ENCODE data around the gene NR2F1. TPM values are rescaled to one million over a fixed set of nuclear protein-coding genes. Genes with fewer than 3 reads are reported as not detected.

Gene NR2F1
- total RNA-seq, 2 experiments from 2014 or later = not detected

DNA sequence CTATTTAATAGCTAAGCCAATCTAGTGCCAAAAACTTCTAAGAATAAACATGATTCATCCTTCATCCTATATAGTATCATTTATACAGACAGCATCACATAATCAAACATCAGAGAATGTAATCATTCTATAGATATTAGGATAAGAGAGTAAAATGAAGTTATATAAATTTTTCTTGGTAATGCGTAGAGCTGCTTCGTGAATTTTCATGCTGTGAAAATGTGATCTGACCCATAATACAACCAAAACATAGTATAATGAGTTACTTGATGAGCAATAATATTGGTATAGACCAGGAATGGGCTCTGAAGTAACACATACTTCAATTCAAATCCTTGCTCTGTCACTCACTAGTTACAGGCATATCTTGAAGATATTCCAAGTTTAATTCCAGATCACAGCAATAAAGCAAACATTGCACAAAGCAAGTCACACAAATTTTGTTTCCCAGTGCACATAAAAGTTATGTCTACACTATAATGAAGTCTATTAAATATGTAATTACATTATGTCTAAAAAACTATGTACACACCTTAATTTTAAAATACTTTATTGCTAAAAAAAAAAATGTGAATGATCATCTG is 25.9 kb upstream of the NR2F1 start:
- Histone ChIP-seq H3K9me3 (ENCODE audit: low read length) (no peaks in the 10 kb centered on the region), H3K36me3 (ENCODE audit: insufficient read depth, low read length) (no peaks in the 10 kb centered on the region), H3K27ac (ENCODE audit: low read depth, low read length, poor library complexity, severe bottlenecking) (no peak overlapping the region), H3K4me1 (ENCODE audit: insufficient read depth, low read length, poor library complexity, severe bottlenecking) (no peaks in the 10 kb centered on the region), H3K9me2 (ENCODE audit: insufficient read depth, low read length) (no peaks in the 10 kb centered on the region), H3K79me2 (ENCODE audit: insufficient read depth, low read depth, low read length) (no peaks in the 10 kb centered on the region), H3K4me3 (ENCODE audit: low read depth, low read length, poor library complexity, severe bottlenecking) (no peak overlapping the region), H2AFZ (ENCODE audit: low read length) (no peak overlapping the region), H3K4me2 (ENCODE audit: low read length) (no peak overlapping the region), H4K20me1 (ENCODE audit: insufficient read depth, low read length) (no peaks in the 10 kb centered on the region)
- intact Hi-C loops (cut with micrococcal nuclease; ENCODE audit: unreplicated experiment) = no loop called here
- no TSS peak for BruUV-seq (replicated peaks)
- POLR2A ChIA-PET = no interaction called here
- CTCF ChIA-PET (ENCODE audit: unreplicated experiment) = no interaction called here
- no peak for DNase-seq (ENCODE audit: low spot score)
- TF ChIP-seq EZH2phosphoT487 (IDR thresholded peaks at IDR 0.05; ENCODE audit: borderline replicate concordance, low read depth, low read length) = no peak
- TF ChIP-seq, protein P1, sequence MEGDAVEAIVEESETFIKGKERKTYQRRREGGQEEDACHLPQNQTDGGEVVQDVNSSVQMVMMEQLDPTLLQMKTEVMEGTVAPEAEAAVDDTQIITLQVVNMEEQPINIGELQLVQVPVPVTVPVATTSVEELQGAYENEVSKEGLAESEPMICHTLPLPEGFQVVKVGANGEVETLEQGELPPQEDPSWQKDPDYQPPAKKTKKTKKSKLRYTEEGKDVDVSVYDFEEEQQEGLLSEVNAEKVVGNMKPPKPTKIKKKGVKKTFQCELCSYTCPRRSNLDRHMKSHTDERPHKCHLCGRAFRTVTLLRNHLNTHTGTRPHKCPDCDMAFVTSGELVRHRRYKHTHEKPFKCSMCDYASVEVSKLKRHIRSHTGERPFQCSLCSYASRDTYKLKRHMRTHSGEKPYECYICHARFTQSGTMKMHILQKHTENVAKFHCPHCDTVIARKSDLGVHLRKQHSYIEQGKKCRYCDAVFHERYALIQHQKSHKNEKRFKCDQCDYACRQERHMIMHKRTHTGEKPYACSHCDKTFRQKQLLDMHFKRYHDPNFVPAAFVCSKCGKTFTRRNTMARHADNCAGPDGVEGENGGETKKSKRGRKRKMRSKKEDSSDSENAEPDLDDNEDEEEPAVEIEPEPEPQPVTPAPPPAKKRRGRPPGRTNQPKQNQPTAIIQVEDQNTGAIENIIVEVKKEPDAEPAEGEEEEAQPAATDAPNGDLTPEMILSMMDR (conservative IDR thresholded peaks at IDR 0.05; ENCODE audit: low read length) = no peak

DNA sequence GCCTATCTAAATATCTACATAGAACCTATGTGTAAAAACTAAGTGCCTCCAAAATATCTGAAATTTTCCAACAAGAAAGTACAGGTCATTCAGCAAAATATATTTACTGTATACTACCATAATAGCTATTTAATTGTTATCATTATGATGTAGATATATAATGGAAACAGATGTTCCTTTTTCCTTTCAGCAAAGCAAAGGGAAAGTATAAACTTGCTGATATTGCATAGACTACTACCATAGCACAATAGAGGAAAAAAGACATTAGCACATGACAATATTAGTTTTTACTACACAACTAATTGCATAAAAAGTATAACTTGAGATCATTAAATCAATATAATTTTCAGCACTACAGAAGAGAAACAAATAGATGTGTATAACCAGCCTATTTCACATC is 16.9 kb upstream of the NR2F1 start:
- H3K79me2 ChIP-seq (ENCODE audit: insufficient read depth, low read depth, low read length) = no peaks in the 10 kb centered on the region
- intact Hi-C loops (cut with micrococcal nuclease; ENCODE audit: unreplicated experiment) = no loop called here

DNA sequence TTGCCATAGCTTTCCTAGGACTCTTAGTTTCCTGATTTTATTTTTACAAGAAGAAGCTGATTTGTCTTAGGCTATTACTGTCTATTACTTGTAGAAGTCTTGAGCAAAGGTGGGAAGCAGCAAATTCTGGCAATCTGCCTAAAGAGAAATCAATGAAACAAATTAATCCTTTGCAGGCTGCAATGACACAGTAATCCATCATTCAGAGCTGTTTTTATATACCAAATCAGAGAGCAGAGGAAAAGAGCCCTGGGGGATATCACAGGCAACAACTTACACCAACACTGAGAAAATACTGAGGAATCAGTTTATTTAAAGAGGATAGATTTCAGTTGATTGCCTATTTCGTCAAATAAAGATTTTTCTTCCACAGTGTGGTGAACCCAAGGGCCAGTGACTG is 15.6 kb upstream of the NR2F1 start:
- H3K4me3 ChIP-seq (ENCODE audit: low read depth, low read length, poor library complexity, severe bottlenecking) = no peak overlapping the region
- no peak overlapping the region for H3K27ac ChIP-seq (ENCODE audit: low read depth, low read length, poor library complexity, severe bottlenecking)
- H3K9me2 ChIP-seq (ENCODE audit: insufficient read depth, low read length) = no peaks in the 10 kb centered on the region
- BruUV-seq (replicated peaks) = no TSS peak
- no peak overlapping the region for H2AFZ ChIP-seq (ENCODE audit: low read length)
- intact Hi-C loops (cut with micrococcal nuclease; ENCODE audit: unreplicated experiment) = no loop called here
- no peaks in the 10 kb centered on the region for H3K9me3 ChIP-seq (ENCODE audit: low read length)
- no peak overlapping the region for H3K4me2 ChIP-seq (ENCODE audit: low read length)
- H3K36me3 ChIP-seq (ENCODE audit: insufficient read depth, low read length) = no peaks in the 10 kb centered on the region
- DNase-seq (ENCODE audit: low spot score) = no peak
- CTCF ChIA-PET (ENCODE audit: unreplicated experiment) = no interaction called here
- POLR2A ChIA-PET = interaction anchor here (0.6 kb wide), 1 partner anchor 67 kb away, joined by 3 read pairs; no protein-coding TSS in a partner anchor
- no peaks in the 10 kb centered on the region for H4K20me1 ChIP-seq (ENCODE audit: insufficient read depth, low read length)
- H3K4me1 ChIP-seq (ENCODE audit: insufficient read depth, low read length, poor library complexity, severe bottlenecking) = no peaks in the 10 kb centered on the region
- no peak for TF ChIP-seq EZH2phosphoT487 (IDR thresholded peaks at IDR 0.05; ENCODE audit: borderline replicate concordance, low read depth, low read length)
- TF ChIP-seq, protein P1 (conservative IDR thresholded peaks at IDR 0.05; ENCODE audit: low read length) = no peak
- no peaks in the 10 kb centered on the region for H3K79me2 ChIP-seq (ENCODE audit: insufficient read depth, low read depth, low read length)

More for the DNA sequence above, 16.9 kb upstream of the NR2F1 start:
- Histone ChIP-seq H3K36me3 (ENCODE audit: insufficient read depth, low read length) (no peaks in the 10 kb centered on the region), H4K20me1 (ENCODE audit: insufficient read depth, low read length) (no peaks in the 10 kb centered on the region), H3K4me1 (ENCODE audit: insufficient read depth, low read length, poor library complexity, severe bottlenecking) (no peaks in the 10 kb centered on the region), H2AFZ (ENCODE audit: low read length) (no peak overlapping the region), H3K4me3 (ENCODE audit: low read depth, low read length, poor library complexity, severe bottlenecking) (no peak overlapping the region), H3K27ac (ENCODE audit: low read depth, low read length, poor library complexity, severe bottlenecking) (no peak overlapping the region), H3K4me2 (ENCODE audit: low read length) (no peak overlapping the region), H3K9me2 (ENCODE audit: insufficient read depth, low read length) (no peaks in the 10 kb centered on the region), H3K9me3 (ENCODE audit: low read length) (no peaks in the 10 kb centered on the region)
- ChIA-PET CTCF (ENCODE audit: unreplicated experiment) (no interaction called here), POLR2A (interaction anchor here (0.5 kb wide), 1 partner anchor 441 kb away, joined by 3 read pairs; no protein-coding TSS in a partner anchor)
- no TSS peak for BruUV-seq (replicated peaks)
- TF ChIP-seq, protein P1 (conservative IDR thresholded peaks at IDR 0.05; ENCODE audit: low read length) = no peak
- TF ChIP-seq EZH2phosphoT487 (IDR thresholded peaks at IDR 0.05; ENCODE audit: borderline replicate concordance, low read depth, low read length) = no peak
- no peak for DNase-seq (ENCODE audit: low spot score)
